Endodermal cell (in vitro differentiated cells): ENCODE data around the gene KLHL25. TPM values are rescaled to one million over a fixed set of nuclear protein-coding genes. Genes with fewer than 3 reads are reported as not detected.
A peak's percentile ranks its signal among the peaks of the same experiment; 100 is the strongest.

Experiments
- DNase-seq: peaks from one replicate; pipeline ENCODE4 v3.0.0-alpha.2; 2017
- H3K27ac ChIP-seq: 2 replicates; pipeline ENCODE4 v1.5.1; 2013; ENCODE audit warnings: mild to moderate bottlenecking, low read depth, low read length, moderate library complexity
- H3K27me3 ChIP-seq: 2 replicates; pipeline ENCODE4 v1.6.1; 2013; ENCODE audit warnings: mild to moderate bottlenecking, low read length, moderate library complexity; ENCODE audit not compliant: insufficient read depth, control insufficient read depth, poor library complexity, severe bottlenecking
- H3K36me3 ChIP-seq: 2 replicates; pipeline ENCODE4 v1.7.0; 2013; ENCODE audit warnings: mild to moderate bottlenecking, low read length, moderate library complexity; ENCODE audit not compliant: control insufficient read depth, insufficient read depth
- H3K4me1 ChIP-seq: one replicate; pipeline ENCODE4 v1.7.0; 2013; ENCODE audit warnings: low read length; ENCODE audit not compliant: control insufficient read depth, insufficient read depth
- H3K4me3 ChIP-seq: 2 replicates; pipeline ENCODE4 v1.5.1; 2013; ENCODE audit warnings: mild to moderate bottlenecking, low read length, moderate library complexity
- H3K9ac ChIP-seq: 2 replicates; pipeline ENCODE4 v1.6.1; 2013; ENCODE audit warnings: mild to moderate bottlenecking, low read length, moderate library complexity; ENCODE audit not compliant: poor library complexity, severe bottlenecking; ENCODE audit errors: extremely low read depth
- H3K9me3 ChIP-seq: 2 replicates; pipeline ENCODE4 v1.6.1; 2013; ENCODE audit warnings: mild to moderate bottlenecking, low read length, moderate library complexity; ENCODE audit not compliant: control insufficient read depth
- H3K27ac Mint-ChIP-seq: 2 replicates; pipeline ENCODE4 v1.8.0; 2020; ENCODE audit warnings: mixed read lengths
- H3K27me3 Mint-ChIP-seq: 2 replicates; pipeline ENCODE4 v1.8.0; 2021; ENCODE audit warnings: mild to moderate bottlenecking, mixed read lengths; ENCODE audit not compliant: insufficient read depth
- H3K36me3 Mint-ChIP-seq: 2 replicates; pipeline ENCODE4 v1.8.0; 2020; ENCODE audit warnings: low read depth, mixed read lengths
- H3K4me1 Mint-ChIP-seq: 2 replicates; pipeline ENCODE4 v1.8.0; 2020; ENCODE audit warnings: mixed read lengths
- H3K4me3 Mint-ChIP-seq: 2 replicates; pipeline ENCODE4 v1.8.0; 2020; ENCODE audit warnings: mild to moderate bottlenecking, moderate library complexity, mixed read lengths
- H3K9me3 Mint-ChIP-seq: 2 replicates; pipeline ENCODE4 v1.8.0; 2020; ENCODE audit warnings: mild to moderate bottlenecking, mixed read lengths
- CTCF ChIP-seq: fragments of 200-600 bp; sonication (generic); conservative IDR thresholded peaks from 2 replicates; pipeline ENCODE4 v1.5.0; 2021; ENCODE audit warnings: antibody characterized with exemption, mild to moderate bottlenecking
- WGBS, 2 experiments: methylation state at CpG; one replicate each; pipeline versions ENCODE4 v1.1.5 to v1.1.7; 2013; ENCODE audit warnings: missing lambda C conversion rate in 2 of 2, mixed read lengths in 1 of 2; ENCODE audit not compliant: insufficient coverage in 1 of 2, insufficient read length in 1 of 2; 5-methylcytosine and 5-hydroxymethylcytosine counted together
- total RNA-seq, 2 donors: library from RNA; stranded (reverse); fragmentation: NEBNext Ultra II Directional in 1 of 2; extraction: Animal tissue kit (Norgen Biotek cat#: 25700) in 1 of 2; gene quantifications; 2 replicates in 1 of 2; 3 replicates in 1 of 2; pipeline ENCODE4 v1.2.1, GENCODE V29; 2021

The KLHL25 gene
- total RNA-seq, 2 donors from 2014 or later: 13.3 TPM

GRCh38 chr15:85727068-85727467 is 67.7 kb downstream of the KLHL25 start:
- H3K4me3 Mint-ChIP-seq: no peak overlapping the region
- H3K4me1 ChIP-seq: no peaks in the 10 kb centered on the region
- peaks cover 9% of the 10 kb centered on the region for H3K9me3 Mint-ChIP-seq
- no peak for DNase-seq
- H3K4me1 Mint-ChIP-seq: peaks cover 3% of the 10 kb centered on the region
- no peak overlapping the region for H3K27ac ChIP-seq
- H3K9ac ChIP-seq: no peak overlapping the region
- no peak overlapping the region for H3K4me3 ChIP-seq
- H3K36me3 ChIP-seq: peaks cover 92% of the 10 kb centered on the region
- WGBS, 2 experiments: 89 to 96% methylated on average over 1 to 2 of the region's 2 CpGs
- H3K27me3 Mint-ChIP-seq: no peaks in the 10 kb centered on the region
- TF ChIP-seq CTCF: no peak
- peaks cover 72% of the 10 kb centered on the region for H3K36me3 Mint-ChIP-seq
- no peaks in the 10 kb centered on the region for H3K27me3 ChIP-seq
- peaks cover 11% of the 10 kb centered on the region for H3K9me3 ChIP-seq
- peak overlapping the region; percentile 28 for H3K27ac Mint-ChIP-seq

GRCh38 chr15:85726454-85726853 is 68.3 kb downstream of the KLHL25 start:
- H3K4me1 Mint-ChIP-seq: peaks cover 3% of the 10 kb centered on the region
- H3K9ac ChIP-seq: no peak overlapping the region
- no peak overlapping the region for H3K27ac Mint-ChIP-seq

GRCh38 chr15:85725564-85725963 is 69.2 kb downstream of the KLHL25 start:
- Mint-ChIP-seq H3K9me3 (peaks cover 2% of the 10 kb centered on the region), H3K36me3 (peaks cover 72% of the 10 kb centered on the region), H3K4me1 (peaks cover 3% of the 10 kb centered on the region), H3K27ac (no peak overlapping the region), H3K27me3 (no peaks in the 10 kb centered on the region), H3K4me3 (no peak overlapping the region)
- Histone ChIP-seq H3K27ac (no peak overlapping the region), H3K4me3 (no peak overlapping the region), H3K36me3 (peaks cover 92% of the 10 kb centered on the region), H3K4me1 (no peaks in the 10 kb centered on the region), H3K9me3 (no peaks in the 10 kb centered on the region), H3K27me3 (no peaks in the 10 kb centered on the region), H3K9ac (no peak overlapping the region)
- WGBS, 2 experiments: 93 to 94% methylated on average over 3 to 4 of the region's 4 CpGs
- TF ChIP-seq CTCF: no peak
- DNase-seq: no peak

More at GRCh38 chr15:85726454-85726853, 68.3 kb downstream of the KLHL25 start:
- DNase-seq: no peak
- no peaks in the 10 kb centered on the region for H3K27me3 ChIP-seq
- H3K4me3 Mint-ChIP-seq: no peak overlapping the region
- H3K36me3 ChIP-seq: peaks cover 92% of the 10 kb centered on the region
- WGBS, 2 experiments: 83 to 100% methylated on average over 1 to 2 of the region's 2 CpGs
- peaks cover 5% of the 10 kb centered on the region for H3K9me3 Mint-ChIP-seq
- peaks cover 72% of the 10 kb centered on the region for H3K36me3 Mint-ChIP-seq
- H3K9me3 ChIP-seq: peaks cover 5% of the 10 kb centered on the region
- no peak for TF ChIP-seq CTCF
- H3K27me3 Mint-ChIP-seq: no peaks in the 10 kb centered on the region
- H3K4me1 ChIP-seq: no peaks in the 10 kb centered on the region
- no peak overlapping the region for H3K4me3 ChIP-seq
- no peak overlapping the region for H3K27ac ChIP-seq
